ENCODE data around the gene TRPM3. TPM values are rescaled to one million over a fixed set of nuclear protein-coding genes. Genes with fewer than 3 reads are reported as not detected.

Gene TRPM3
- total RNA-seq, 1 experiment from 2014 or later = 0.03 TPM

GRCh38 chr9:70557661-70558369 lies 563.6 kb downstream of the TRPM3 start:
- 0 out of 2 replicates have a peak, but pooled peaks cover 2% of the 10 kb centered on the region for H3K9me3 ChIP-seq (replicated peaks)
- H3K4me1 ChIP-seq (replicated peaks) = peaks cover 25% of the 10 kb centered on the region
- H3K27ac ChIP-seq = no peak overlapping the region
- no peaks in the 10 kb centered on the region for H3K36me3 ChIP-seq
- DNase-seq (ENCODE audit: low read depth in 1 of 2, low spot score in 2 of 2) = no peak
- no peaks in the 10 kb centered on the region for H3K27me3 ChIP-seq (replicated peaks)
- H3K4me3 ChIP-seq = no peak overlapping the region

GRCh38 chr9:70556771-70557170 lies 564.6 kb downstream of the TRPM3 start:
- Histone ChIP-seq H3K27ac (no peak overlapping the region), H3K9me3 (replicated peaks) (0 out of 2 replicates have a peak, but pooled peaks cover 2% of the 10 kb centered on the region), H3K27me3 (replicated peaks) (no peaks in the 10 kb centered on the region), H3K36me3 (no peaks in the 10 kb centered on the region), H3K4me1 (replicated peaks) (peaks cover 20% of the 10 kb centered on the region), H3K4me3 (no peak overlapping the region)
- no peak for DNase-seq (ENCODE audit: low read depth in 1 of 2, low spot score in 2 of 2)

- no peaks in the 10 kb centered on the region for H3K27me3 ChIP-seq (replicated peaks)
- no peaks in the 10 kb centered on the region for H3K9me3 ChIP-seq (replicated peaks)
- H3K27ac ChIP-seq = peak overlapping the region; percentile 58
- H3K4me3 ChIP-seq = no peak overlapping the region
- H3K4me1 ChIP-seq (replicated peaks) = peaks cover 21% of the 10 kb centered on the region
- DNase-seq (ENCODE audit: low read depth in 1 of 2, low spot score in 2 of 2) = no peak
- H3K36me3 ChIP-seq = no peaks in the 10 kb centered on the region
Observed at GRCh38 chr9:70554881-70555280, 566.5 kb downstream of the TRPM3 start.

- H3K27ac ChIP-seq = peak overlapping the region; percentile 58
- H3K4me1 ChIP-seq (replicated peaks) = peaks cover 21% of the 10 kb centered on the region
- no peaks in the 10 kb centered on the region for H3K9me3 ChIP-seq (replicated peaks)
- no peak overlapping the region for H3K4me3 ChIP-seq
- DNase-seq (ENCODE audit: low read depth in 1 of 2, low spot score in 2 of 2) = peak in 1 of 2 experiments; percentile 51
- H3K36me3 ChIP-seq = no peaks in the 10 kb centered on the region
- H3K27me3 ChIP-seq (replicated peaks) = no peaks in the 10 kb centered on the region
Observed at GRCh38 chr9:70553707-70554673, 567.4 kb downstream of the TRPM3 start.

DNA sequence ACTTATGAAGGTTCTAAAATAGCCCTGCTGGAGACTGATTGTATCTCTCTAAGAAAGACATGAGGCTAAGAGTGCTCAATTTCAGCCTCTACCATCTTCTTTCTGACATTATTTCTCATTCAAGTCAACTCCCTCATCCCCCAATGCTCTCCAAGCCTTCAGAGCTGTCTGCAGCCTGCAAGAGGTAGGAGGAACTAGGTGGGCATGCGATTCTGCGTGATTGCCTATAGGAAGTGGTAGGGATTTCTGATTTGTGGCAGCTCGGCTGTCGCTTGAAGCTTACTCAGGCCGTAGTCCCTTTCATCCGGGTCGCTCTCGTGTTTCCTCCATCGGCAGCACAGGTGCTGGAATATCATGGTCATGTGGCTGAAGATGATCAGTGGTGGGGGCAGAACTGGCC lies 568.9 kb downstream of the TRPM3 start:
- peaks cover 21% of the 10 kb centered on the region for H3K4me1 ChIP-seq (replicated peaks)
- no peak overlapping the region for H3K4me3 ChIP-seq
- no peaks in the 10 kb centered on the region for H3K27me3 ChIP-seq (replicated peaks)
- H3K27ac ChIP-seq = no peak overlapping the region
- H3K9me3 ChIP-seq (replicated peaks) = no peaks in the 10 kb centered on the region
- H3K36me3 ChIP-seq = no peaks in the 10 kb centered on the region
- DNase-seq (ENCODE audit: low read depth in 1 of 2, low spot score in 2 of 2) = no peak

DNA sequence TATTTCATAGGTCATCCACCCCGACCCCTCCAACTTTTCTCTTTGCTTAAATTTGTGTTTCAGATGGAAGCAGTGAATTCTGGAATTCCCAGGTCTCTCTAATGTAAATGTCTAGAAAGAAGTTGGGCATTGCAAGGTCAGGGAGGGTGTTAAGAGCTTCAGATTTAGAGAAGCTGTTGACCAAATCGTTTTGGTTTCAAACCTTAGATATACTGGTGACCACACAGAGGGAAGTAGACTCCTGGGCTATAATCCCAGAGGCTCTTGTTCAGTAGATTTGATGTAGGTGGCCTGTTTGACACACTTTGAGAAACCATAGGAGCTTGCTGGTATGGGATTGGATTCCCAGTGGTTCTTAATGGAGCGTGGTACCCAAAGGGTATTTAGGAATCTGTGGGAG lies 569.6 kb downstream of the TRPM3 start:
- H3K9me3 ChIP-seq (replicated peaks) = no peaks in the 10 kb centered on the region
- no peak overlapping the region for H3K27ac ChIP-seq
- H3K4me1 ChIP-seq (replicated peaks) = peaks cover 21% of the 10 kb centered on the region
- no peaks in the 10 kb centered on the region for H3K27me3 ChIP-seq (replicated peaks)
- no peaks in the 10 kb centered on the region for H3K36me3 ChIP-seq
- no peak for DNase-seq (ENCODE audit: low read depth in 1 of 2, low spot score in 2 of 2)
- no peak overlapping the region for H3K4me3 ChIP-seq

- Histone ChIP-seq H3K4me1 (replicated peaks) (peaks cover 21% of the 10 kb centered on the region), H3K27ac (no peak overlapping the region), H3K9me3 (replicated peaks) (no peaks in the 10 kb centered on the region), H3K4me3 (no peak overlapping the region), H3K27me3 (replicated peaks) (no peaks in the 10 kb centered on the region), H3K36me3 (no peaks in the 10 kb centered on the region)
- no peak for DNase-seq (ENCODE audit: low read depth in 1 of 2, low spot score in 2 of 2)
Observed at GRCh38 chr9:70551396-70551795, 570.0 kb downstream of the TRPM3 start.

- no peak for DNase-seq (ENCODE audit: low read depth in 1 of 2, low spot score in 2 of 2)
- H3K9me3 ChIP-seq (replicated peaks) = no peaks in the 10 kb centered on the region
- H3K4me3 ChIP-seq = no peak overlapping the region
- no peak overlapping the region for H3K27ac ChIP-seq
- H3K36me3 ChIP-seq = no peaks in the 10 kb centered on the region
- H3K27me3 ChIP-seq (replicated peaks) = no peaks in the 10 kb centered on the region
- peaks cover 21% of the 10 kb centered on the region for H3K4me1 ChIP-seq (replicated peaks)
Observed at GRCh38 chr9:70549926-70550325, 571.5 kb downstream of the TRPM3 start.

GRCh38 chr9:70542311-70542931 lies 579.0 kb downstream of the TRPM3 start:
- Histone ChIP-seq H3K9me3 (replicated peaks) (no peaks in the 10 kb centered on the region), H3K27me3 (replicated peaks) (no peaks in the 10 kb centered on the region), H3K4me3 (no peak overlapping the region), H3K27ac (no peak overlapping the region), H3K4me1 (replicated peaks) (no peaks in the 10 kb centered on the region; the same call in 1 of the 2 replicates), H3K36me3 (no peaks in the 10 kb centered on the region)
- DNase-seq (ENCODE audit: low read depth in 1 of 2, low spot score in 2 of 2) = no peak

GRCh38 chr9:70540016-70540415 lies 581.4 kb downstream of the TRPM3 start:
- DNase-seq (ENCODE audit: low read depth in 1 of 2, low spot score in 2 of 2) = no peak
- H3K9me3 ChIP-seq (replicated peaks) = no peaks in the 10 kb centered on the region
- H3K27ac ChIP-seq = peak overlapping the region; percentile 28; the same call in 1 of the 2 replicates
- H3K4me1 ChIP-seq (replicated peaks) = no peaks in the 10 kb centered on the region; the same call in 1 of the 2 replicates
- H3K36me3 ChIP-seq = no peaks in the 10 kb centered on the region
- no peaks in the 10 kb centered on the region for H3K27me3 ChIP-seq (replicated peaks)
- no peak overlapping the region for H3K4me3 ChIP-seq

DNA sequence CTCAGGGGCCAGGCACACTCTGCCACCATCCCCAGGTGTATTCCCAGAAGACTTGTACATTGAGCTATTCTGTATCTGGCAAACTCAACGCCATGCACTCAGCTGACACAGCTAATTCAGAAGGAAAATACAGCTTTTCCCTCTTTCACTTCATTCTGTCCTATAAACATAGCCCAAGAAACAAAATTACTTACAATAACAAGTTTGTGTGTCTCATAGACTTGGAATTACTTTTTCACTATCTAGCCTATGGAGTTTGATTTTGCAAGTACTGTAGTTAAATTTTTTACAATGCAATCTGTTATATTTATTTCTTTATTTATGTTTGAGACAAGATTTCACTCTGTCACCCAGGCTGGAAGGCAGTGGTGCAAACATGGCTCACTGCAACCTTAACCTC lies 581.9 kb downstream of the TRPM3 start:
- H3K9me3 ChIP-seq (replicated peaks) = no peaks in the 10 kb centered on the region
- H3K4me1 ChIP-seq (replicated peaks) = peaks cover 2% of the 10 kb centered on the region
- H3K27ac ChIP-seq = peak overlapping the region; percentile 28; the same call in 1 of the 2 replicates
- H3K27me3 ChIP-seq (replicated peaks) = no peaks in the 10 kb centered on the region
- DNase-seq (ENCODE audit: low read depth in 1 of 2, low spot score in 2 of 2) = peak in 1 of 2 experiments; percentile 19
- H3K4me3 ChIP-seq = no peak overlapping the region
- no peaks in the 10 kb centered on the region for H3K36me3 ChIP-seq

- H3K27me3 ChIP-seq (replicated peaks) = no peaks in the 10 kb centered on the region
- H3K4me1 ChIP-seq (replicated peaks) = peaks cover 8% of the 10 kb centered on the region
- no peaks in the 10 kb centered on the region for H3K9me3 ChIP-seq (replicated peaks)
- DNase-seq (ENCODE audit: low read depth in 1 of 2, low spot score in 2 of 2) = no peak
- no peak overlapping the region for H3K27ac ChIP-seq
- no peaks in the 10 kb centered on the region for H3K36me3 ChIP-seq
- no peak overlapping the region for H3K4me3 ChIP-seq
Observed at GRCh38 chr9:70539001-70539400, 582.4 kb downstream of the TRPM3 start.

DNA sequence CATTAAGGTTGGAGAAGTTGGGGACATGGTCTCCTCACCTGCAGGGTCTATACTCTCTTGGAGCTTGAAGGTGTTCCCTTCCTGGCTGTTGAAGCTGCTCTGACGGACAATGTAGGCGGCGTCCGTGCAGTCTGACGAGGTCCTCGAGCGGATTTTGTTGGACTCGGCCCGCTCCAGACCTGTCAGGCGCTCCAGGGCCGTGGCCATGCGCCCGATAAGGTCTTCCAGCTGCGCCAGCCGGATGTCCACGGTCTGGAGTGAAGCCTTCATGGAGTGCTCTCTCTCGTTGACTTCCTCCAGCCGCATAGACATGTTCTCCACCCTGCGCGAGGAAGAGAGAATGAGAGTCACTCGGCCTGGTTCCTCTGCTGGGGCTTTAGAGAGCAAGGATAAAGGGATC lies 584.3 kb downstream of the TRPM3 start:
- H3K36me3 ChIP-seq = no peaks in the 10 kb centered on the region
- H3K27ac ChIP-seq = no peak overlapping the region
- no peak for DNase-seq (ENCODE audit: low read depth in 1 of 2, low spot score in 2 of 2)
- no peak overlapping the region for H3K4me3 ChIP-seq
- H3K4me1 ChIP-seq (replicated peaks) = peaks cover 15% of the 10 kb centered on the region
- H3K9me3 ChIP-seq (replicated peaks) = no peaks in the 10 kb centered on the region
- no peaks in the 10 kb centered on the region for H3K27me3 ChIP-seq (replicated peaks)
